Right atrium auricular region (tissue), 2 donors: ENCODE data around the gene OSBPL6. TPM values are rescaled to one million over a fixed set of nuclear protein-coding genes. Genes with fewer than 3 reads are reported as not detected.

ENCODE experiments used
- DNase-seq: peaks from one replicate; pipeline ENCODE4 v3.0.0-alpha.2; 2019; ENCODE audit warnings: low spot score
- H3K27ac ChIP-seq, 2 donors: fragments of 200-600 bp; sonication (generic); 1 replicate in 1 of 2; 2 replicates in 1 of 2; pipeline ENCODE4 v1.5.1; 2016 to 2019
- H3K27me3 ChIP-seq, 2 donors: fragments of 200-600 bp; sonication (generic); one replicate each; pipeline versions ENCODE4 v1.5.1 to v1.6.0; 2017 to 2019
- H3K36me3 ChIP-seq: fragments of 200-600 bp; sonication (generic); one replicate; pipeline ENCODE4 v1.5.1; 2016
- H3K4me1 ChIP-seq, 2 donors: fragments of 200-600 bp; sonication (generic); one replicate each; pipeline versions ENCODE4 v1.5.1 to v1.6.0; 2017 to 2019
- H3K4me3 ChIP-seq, 2 donors: fragments of 200-600 bp; sonication (generic); 1 replicate in 1 of 2; 2 replicates in 1 of 2; pipeline ENCODE4 v1.5.1; 2017 to 2019; ENCODE audit warnings: mild to moderate bottlenecking in 1 of 2, moderate library complexity in 1 of 2
- H3K9me3 ChIP-seq, 2 donors: fragments of 200-600 bp; sonication (generic); one replicate each; pipeline ENCODE4 v1.5.1; 2019
- CTCF ChIP-seq, 2 donors: fragments of 200-600 bp; sonication (generic); IDR thresholded peaks; one replicate each; pipeline ENCODE4 v1.5.1; 2019; ENCODE audit warnings: antibody characterized with exemption in 2 of 2
- total RNA-seq, 2 donors: library from RNA; depleted of rRNA; stranded (reverse); fragments of >200 nt; gene quantifications; one replicate each; pipeline ENCODE4 v1.1.0, GENCODE V29; 2016

The OSBPL6 gene
- total RNA-seq, 2 donors from 2014 or later, result 4.8 to 11.5 TPM

GRCh38 chr2:178251151-178251955, 57.0 kb downstream of the OSBPL6 start:
- Histone ChIP-seq H3K9me3 (no peaks in the 10 kb centered on the region), H3K4me3 (no peak overlapping the region), H3K27me3 (no peaks in the 10 kb centered on the region), H3K36me3 (no peaks in the 10 kb centered on the region), H3K27ac (no peak overlapping the region), H3K4me1 (peaks cover 0 to 33% of the 10 kb centered on the region in 2 donors)
- no peak for TF ChIP-seq CTCF (IDR thresholded peaks at IDR 0.05)
- DNase-seq, result no peak

- Histone ChIP-seq H3K4me1 (peaks cover 0 to 10% of the 10 kb centered on the region in 2 donors), H3K27me3 (no peaks in the 10 kb centered on the region), H3K4me3 (no peak overlapping the region), H3K36me3 (no peaks in the 10 kb centered on the region), H3K9me3 (no peaks in the 10 kb centered on the region), H3K27ac (no peak overlapping the region)
- no peak for TF ChIP-seq CTCF (IDR thresholded peaks at IDR 0.05)
- no peak for DNase-seq
Measured at GRCh38 chr2:178256382-178257042, 62.2 kb downstream of the OSBPL6 start.

GRCh38 chr2:178257127-178257526, 62.8 kb downstream of the OSBPL6 start:
- Histone ChIP-seq H3K4me1 (peaks cover 0 to 10% of the 10 kb centered on the region in 2 donors), H3K4me3 (no peak overlapping the region), H3K27ac (no peak overlapping the region), H3K36me3 (no peaks in the 10 kb centered on the region), H3K9me3 (no peaks in the 10 kb centered on the region), H3K27me3 (no peaks in the 10 kb centered on the region)
- TF ChIP-seq CTCF (IDR thresholded peaks at IDR 0.05), result no peak
- DNase-seq, result no peak

- no peak overlapping the region for H3K4me3 ChIP-seq
- H3K9me3 ChIP-seq, result no peaks in the 10 kb centered on the region
- TF ChIP-seq CTCF (IDR thresholded peaks at IDR 0.05), result no peak
- no peak overlapping the region for H3K27ac ChIP-seq
- H3K27me3 ChIP-seq, result no peaks in the 10 kb centered on the region
- no peaks in the 10 kb centered on the region for H3K36me3 ChIP-seq
- H3K4me1 ChIP-seq, result peaks cover 0 to 10% of the 10 kb centered on the region in 2 donors
- DNase-seq, result no peak
Measured at GRCh38 chr2:178258916-178259315, 64.6 kb downstream of the OSBPL6 start.

GRCh38 chr2:178263159-178263860, 69.0 kb downstream of the OSBPL6 start:
- Histone ChIP-seq H3K4me1 (no peaks in the 10 kb centered on the region), H3K27me3 (no peaks in the 10 kb centered on the region), H3K27ac (no peak overlapping the region), H3K4me3 (no peak overlapping the region), H3K36me3 (no peaks in the 10 kb centered on the region), H3K9me3 (no peaks in the 10 kb centered on the region)
- DNase-seq, result no peak
- TF ChIP-seq CTCF (IDR thresholded peaks at IDR 0.05), result no peak
